Activated CD4-positive, alpha-beta memory T cell treated with anti-CD3 and anti-CD28 coated beads for 36 hours (primary cell): Measurements from ENCODE around the gene PLXDC2. TPM values are rescaled to one million over a fixed set of nuclear protein-coding genes. Genes with fewer than 3 reads are reported as not detected.

ENCODE experiments used
- CTCF ChIA-PET: fragments of 350-600 bp; sonication (Branson Sonifier 250); formaldehyde crosslinking; loops from one replicate; lab custom pipeline; 2021; ENCODE audit warnings: antibody characterized with exemption, inconsistent platforms; lab: Charles Lee
- POLR2A ChIA-PET: fragments of 350-600 bp; sonication (Branson Sonifier 250); formaldehyde crosslinking; loops from one replicate; lab custom pipeline; 2021; ENCODE audit warnings: antibody characterized with exemption; lab: Charles Lee
- DNase-seq: peaks from one replicate; pipeline ENCODE4 v3.0.0-alpha.2; 2020
- H3K27ac Mint-ChIP-seq: one replicate; pipeline ENCODE4 v1.8.0; 2021; ENCODE audit warnings: mixed read lengths
- H3K27me3 Mint-ChIP-seq: one replicate; pipeline ENCODE4 v1.8.0; 2021; ENCODE audit warnings: mixed read lengths
- H3K36me3 Mint-ChIP-seq: one replicate; pipeline ENCODE4 v1.8.0; 2021; ENCODE audit warnings: mixed read lengths
- H3K4me1 Mint-ChIP-seq: one replicate; pipeline ENCODE4 v1.8.0; 2021; ENCODE audit warnings: low read depth, mixed read lengths
- H3K4me3 Mint-ChIP-seq: one replicate; pipeline ENCODE4 v1.8.0; 2021; ENCODE audit warnings: mild to moderate bottlenecking, mixed read lengths
- H3K9me3 Mint-ChIP-seq: one replicate; pipeline ENCODE4 v1.8.0; 2021; ENCODE audit warnings: mixed read lengths
- intact Hi-C: fragments of 100-400 bp; cut with micrococcal nuclease; formaldehyde crosslinking; loops from one replicate; pipeline ENCODE4 v1.15.1; 2023
- total RNA-seq, 2 experiments: library from RNA; stranded (reverse); gene quantifications; one replicate each; pipeline ENCODE4 v1.2.3, GENCODE V29; 2021

The PLXDC2 gene
- total RNA-seq, 2 experiments from 2014 or later: not detected

GRCh38 chr10:20108021-20108420 lies 291.8 kb downstream of the PLXDC2 start:
- ChIA-PET CTCF (no interaction called here), POLR2A (no interaction called here)
- Mint-ChIP-seq H3K9me3 (peaks cover 5% of the 10 kb centered on the region), H3K36me3 (no peaks in the 10 kb centered on the region), H3K27me3 (no peaks in the 10 kb centered on the region), H3K27ac (no peak overlapping the region), H3K4me1 (no peaks in the 10 kb centered on the region), H3K4me3 (no peak overlapping the region)
- intact Hi-C loops: no loop called here
- no peak for DNase-seq

- no peak for DNase-seq
- H3K9me3 Mint-ChIP-seq: peaks cover 7% of the 10 kb centered on the region
- no peaks in the 10 kb centered on the region for H3K36me3 Mint-ChIP-seq
- no peak overlapping the region for H3K4me3 Mint-ChIP-seq
- intact Hi-C loops: no loop called here
- no peaks in the 10 kb centered on the region for H3K4me1 Mint-ChIP-seq
- no peaks in the 10 kb centered on the region for H3K27me3 Mint-ChIP-seq
- POLR2A ChIA-PET: no interaction called here
- H3K27ac Mint-ChIP-seq: no peak overlapping the region
- CTCF ChIA-PET: no interaction called here
These were observed 293.4 kb downstream of the PLXDC2 start for GRCh38 chr10:20109613-20110012.

- CTCF ChIA-PET: no interaction called here
- intact Hi-C loops: no loop called here
These were observed 294.2 kb downstream of the PLXDC2 start for GRCh38 chr10:20110125-20111100.

GRCh38 chr10:20114179-20114578 lies 297.9 kb downstream of the PLXDC2 start:
- no peaks in the 10 kb centered on the region for H3K36me3 Mint-ChIP-seq
- H3K4me1 Mint-ChIP-seq: no peaks in the 10 kb centered on the region
- POLR2A ChIA-PET: no interaction called here
- no peak overlapping the region for H3K27ac Mint-ChIP-seq
- H3K27me3 Mint-ChIP-seq: no peaks in the 10 kb centered on the region
- H3K4me3 Mint-ChIP-seq: no peak overlapping the region
- no peak for DNase-seq
- CTCF ChIA-PET: no interaction called here
- peaks cover 7% of the 10 kb centered on the region for H3K9me3 Mint-ChIP-seq
- intact Hi-C loops: no loop called here

More at GRCh38 chr10:20110125-20111100, 294.2 kb downstream of the PLXDC2 start:
- DNase-seq: no peak
- Mint-ChIP-seq H3K9me3 (peaks cover 7% of the 10 kb centered on the region), H3K4me1 (no peaks in the 10 kb centered on the region), H3K4me3 (no peak overlapping the region), H3K27me3 (no peaks in the 10 kb centered on the region), H3K36me3 (no peaks in the 10 kb centered on the region), H3K27ac (no peak overlapping the region)
- POLR2A ChIA-PET: no interaction called here

- CTCF ChIA-PET: no interaction called here
These were observed 299.7 kb downstream of the PLXDC2 start for GRCh38 chr10:20115894-20116293.

GRCh38 chr10:20117471-20117870 lies 301.2 kb downstream of the PLXDC2 start:
- H3K4me3 Mint-ChIP-seq: no peak overlapping the region
- H3K27me3 Mint-ChIP-seq: no peaks in the 10 kb centered on the region

More at GRCh38 chr10:20115894-20116293, 299.7 kb downstream of the PLXDC2 start:
- DNase-seq: no peak
- H3K27ac Mint-ChIP-seq: no peak overlapping the region
- no peaks in the 10 kb centered on the region for H3K27me3 Mint-ChIP-seq
- intact Hi-C loops: no loop called here
- POLR2A ChIA-PET: no interaction called here
- H3K36me3 Mint-ChIP-seq: no peaks in the 10 kb centered on the region
- H3K9me3 Mint-ChIP-seq: peaks cover 12% of the 10 kb centered on the region
- no peak overlapping the region for H3K4me3 Mint-ChIP-seq
- no peaks in the 10 kb centered on the region for H3K4me1 Mint-ChIP-seq

GRCh38 chr10:20118119-20118518 lies 301.9 kb downstream of the PLXDC2 start:
- Mint-ChIP-seq H3K27me3 (no peaks in the 10 kb centered on the region), H3K4me1 (no peaks in the 10 kb centered on the region), H3K4me3 (no peak overlapping the region), H3K27ac (no peak overlapping the region), H3K36me3 (no peaks in the 10 kb centered on the region), H3K9me3 (peaks cover 18% of the 10 kb centered on the region)
- no peak for DNase-seq
- intact Hi-C loops: no loop called here
- ChIA-PET CTCF (no interaction called here), POLR2A (no interaction called here)

More at GRCh38 chr10:20117471-20117870, 301.2 kb downstream of the PLXDC2 start:
- Mint-ChIP-seq H3K9me3 (peaks cover 19% of the 10 kb centered on the region), H3K27ac (no peak overlapping the region), H3K4me1 (no peaks in the 10 kb centered on the region), H3K36me3 (no peaks in the 10 kb centered on the region)
- ChIA-PET POLR2A (no interaction called here), CTCF (no interaction called here)
- intact Hi-C loops: no loop called here
- no peak for DNase-seq

GRCh38 chr10:20128811-20129210 lies 312.6 kb downstream of the PLXDC2 start:
- CTCF ChIA-PET: no interaction called here
- DNase-seq: no peak
- Mint-ChIP-seq H3K4me3 (no peak overlapping the region), H3K4me1 (no peaks in the 10 kb centered on the region), H3K27me3 (no peaks in the 10 kb centered on the region), H3K9me3 (peaks cover 10% of the 10 kb centered on the region), H3K36me3 (no peaks in the 10 kb centered on the region), H3K27ac (no peak overlapping the region)
- intact Hi-C loops: no loop called here
- POLR2A ChIA-PET: no interaction called here

GRCh38 chr10:20132816-20133215 lies 316.6 kb downstream of the PLXDC2 start:
- Mint-ChIP-seq H3K27me3 (no peaks in the 10 kb centered on the region), H3K27ac (no peak overlapping the region), H3K36me3 (no peaks in the 10 kb centered on the region), H3K4me3 (no peak overlapping the region), H3K4me1 (no peaks in the 10 kb centered on the region), H3K9me3 (peaks cover 21% of the 10 kb centered on the region)
- no peak for DNase-seq
- ChIA-PET CTCF (no interaction called here), POLR2A (no interaction called here)
- intact Hi-C loops: no loop called here

GRCh38 chr10:20133669-20134189 lies 317.5 kb downstream of the PLXDC2 start:
- H3K9me3 Mint-ChIP-seq: peaks cover 21% of the 10 kb centered on the region
- no peak overlapping the region for H3K4me3 Mint-ChIP-seq
- no peak overlapping the region for H3K27ac Mint-ChIP-seq
- no peaks in the 10 kb centered on the region for H3K27me3 Mint-ChIP-seq
- DNase-seq: no peak
- CTCF ChIA-PET: no interaction called here
- no peaks in the 10 kb centered on the region for H3K4me1 Mint-ChIP-seq
- POLR2A ChIA-PET: no interaction called here
- H3K36me3 Mint-ChIP-seq: no peaks in the 10 kb centered on the region
- intact Hi-C loops: no loop called here

GRCh38 chr10:20142311-20142710 lies 326.1 kb downstream of the PLXDC2 start:
- no peak overlapping the region for H3K4me3 Mint-ChIP-seq
- no peak overlapping the region for H3K27ac Mint-ChIP-seq
- no peaks in the 10 kb centered on the region for H3K4me1 Mint-ChIP-seq
- POLR2A ChIA-PET: no interaction called here
- intact Hi-C loops: no loop called here
- DNase-seq: no peak
- no peaks in the 10 kb centered on the region for H3K27me3 Mint-ChIP-seq
- no peaks in the 10 kb centered on the region for H3K36me3 Mint-ChIP-seq
- H3K9me3 Mint-ChIP-seq: peaks cover 6% of the 10 kb centered on the region
- CTCF ChIA-PET: no interaction called here

- H3K27ac Mint-ChIP-seq: no peak overlapping the region
- H3K4me3 Mint-ChIP-seq: no peak overlapping the region
- no peaks in the 10 kb centered on the region for H3K4me1 Mint-ChIP-seq
- CTCF ChIA-PET: no interaction called here
- H3K27me3 Mint-ChIP-seq: no peaks in the 10 kb centered on the region
- H3K36me3 Mint-ChIP-seq: no peaks in the 10 kb centered on the region
- intact Hi-C loops: no loop called here
- DNase-seq: no peak
- POLR2A ChIA-PET: no interaction called here
- H3K9me3 Mint-ChIP-seq: peaks cover 5% of the 10 kb centered on the region
These were observed 328.0 kb downstream of the PLXDC2 start for GRCh38 chr10:20144268-20144667.
